Calu3 (cell line): Measurements from ENCODE around the gene CKMT2. TPM values are rescaled to one million over a fixed set of nuclear protein-coding genes. Genes with fewer than 3 reads are reported as not detected.

Experiments
- BruUV-seq: library from RNA; stranded (reverse); fragments of 400-500 nt; replicated peaks from 2 replicates; lab custom pipeline; 2021; lab: Mats Ljungman, UMichigan
- CTCF ChIA-PET: fragments of 300-600 bp; sonication (Branson Sonifier 250); formaldehyde crosslinking; loops from one replicate; lab custom pipeline; 2022; ENCODE audit warnings: antibody characterized with exemption; lab: Charles Lee
- DNase-seq: peaks from one replicate; pipeline ENCODE4 v3.0.0; 2022
- H3K27ac Mint-ChIP-seq: one replicate; pipeline ENCODE4 v1.8.0; 2022; ENCODE audit warnings: mixed read lengths; ENCODE audit not compliant: unreplicated experiment
- H3K27me3 Mint-ChIP-seq: one replicate; pipeline ENCODE4 v1.8.0; 2022; ENCODE audit warnings: mixed read lengths; ENCODE audit not compliant: unreplicated experiment
- H3K36me3 Mint-ChIP-seq: one replicate; pipeline ENCODE4 v1.8.0; 2022; ENCODE audit warnings: mild to moderate bottlenecking, moderate library complexity, mixed read lengths; ENCODE audit not compliant: insufficient read depth, unreplicated experiment
- H3K4me1 Mint-ChIP-seq: one replicate; pipeline ENCODE4 v1.8.0; 2022; ENCODE audit warnings: mild to moderate bottlenecking, low read depth, mixed read lengths; ENCODE audit not compliant: unreplicated experiment
- H3K4me3 Mint-ChIP-seq: one replicate; pipeline ENCODE4 v1.8.0; 2022; ENCODE audit warnings: mild to moderate bottlenecking, low read depth, moderate library complexity, mixed read lengths; ENCODE audit not compliant: unreplicated experiment
- H3K9me3 Mint-ChIP-seq: one replicate; pipeline ENCODE4 v1.8.0; 2022; ENCODE audit warnings: low read depth, mixed read lengths; ENCODE audit not compliant: unreplicated experiment
- CTCF ChIP-seq: fragments of 200-600 bp; IDR thresholded peaks from one replicate; pipeline ENCODE4 v1.8.0; 2022; ENCODE audit warnings: antibody characterized with exemption; ENCODE audit not compliant: unreplicated experiment
- intact Hi-C: fragments of 100-400 bp; cut with micrococcal nuclease; formaldehyde crosslinking; loops from one replicate; pipeline ENCODE4 v1.10.0; 2022; ENCODE audit not compliant: unreplicated experiment
- total RNA-seq: library from RNA; stranded (reverse); gene quantifications from 2 replicates; pipeline ENCODE4 v1.2.3, GENCODE V29; 2022

The CKMT2 gene
- total RNA-seq, 1 experiment from 2014 or later: not detected

GRCh38 chr5:81209386-81209785 is 23.7 kb upstream of the CKMT2 start:
- Mint-ChIP-seq H3K4me1 (peaks cover 52% of the 10 kb centered on the region), H3K4me3 (no peak overlapping the region), H3K36me3 (peaks cover 21% of the 10 kb centered on the region), H3K9me3 (no peaks in the 10 kb centered on the region), H3K27me3 (no peaks in the 10 kb centered on the region), H3K27ac (no peak overlapping the region)
- intact Hi-C loops: no loop called here
- CTCF ChIA-PET: no interaction called here
- BruUV-seq: no TSS peak
- no peak for DNase-seq
- no peak for TF ChIP-seq CTCF

DNA sequence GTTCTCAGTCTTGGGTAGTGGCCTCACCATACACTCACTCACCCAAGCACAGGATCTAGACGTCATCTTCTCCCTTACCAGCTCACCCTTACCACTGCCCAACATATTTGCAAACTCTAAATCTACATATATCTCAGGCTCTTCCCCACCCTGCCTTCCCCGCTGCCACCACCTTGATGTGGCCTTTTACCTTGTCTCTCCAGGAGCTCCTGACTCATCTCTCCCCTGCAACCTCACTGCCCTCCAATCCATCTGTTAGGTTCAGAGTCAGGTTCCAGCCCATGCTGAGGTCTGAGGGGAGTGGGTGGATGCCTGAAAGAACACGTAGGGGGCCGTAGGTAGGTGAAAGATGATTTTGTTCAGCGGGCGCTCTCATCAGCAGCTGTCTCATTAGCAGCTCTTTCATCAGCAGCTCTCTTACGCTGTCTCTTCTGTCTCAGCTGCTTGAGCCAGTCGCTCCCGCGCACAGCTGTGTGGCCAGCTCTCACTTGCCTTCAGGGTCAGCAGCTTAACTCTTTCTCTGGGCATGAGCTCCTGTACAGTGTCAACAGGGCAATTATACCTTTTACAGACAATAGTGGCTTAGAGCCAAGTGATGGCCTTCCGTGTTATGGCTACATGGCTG is 23.1 kb upstream of the CKMT2 start:
- no TSS peak for BruUV-seq
- DNase-seq: no peak
- intact Hi-C loops: loop anchor here (5.0 kb wide), 1 partner anchor 87 kb away; no protein-coding TSS in a partner anchor
- Mint-ChIP-seq H3K27ac (no peak overlapping the region), H3K9me3 (no peaks in the 10 kb centered on the region), H3K36me3 (peaks cover 21% of the 10 kb centered on the region), H3K4me3 (no peak overlapping the region), H3K27me3 (no peaks in the 10 kb centered on the region), H3K4me1 (peaks cover 52% of the 10 kb centered on the region)
- no peak for TF ChIP-seq CTCF
- CTCF ChIA-PET: interaction anchor here (1.2 kb wide), 1 partner anchor 26 kb away, joined by 4 read pairs; no protein-coding TSS in a partner anchor

DNA sequence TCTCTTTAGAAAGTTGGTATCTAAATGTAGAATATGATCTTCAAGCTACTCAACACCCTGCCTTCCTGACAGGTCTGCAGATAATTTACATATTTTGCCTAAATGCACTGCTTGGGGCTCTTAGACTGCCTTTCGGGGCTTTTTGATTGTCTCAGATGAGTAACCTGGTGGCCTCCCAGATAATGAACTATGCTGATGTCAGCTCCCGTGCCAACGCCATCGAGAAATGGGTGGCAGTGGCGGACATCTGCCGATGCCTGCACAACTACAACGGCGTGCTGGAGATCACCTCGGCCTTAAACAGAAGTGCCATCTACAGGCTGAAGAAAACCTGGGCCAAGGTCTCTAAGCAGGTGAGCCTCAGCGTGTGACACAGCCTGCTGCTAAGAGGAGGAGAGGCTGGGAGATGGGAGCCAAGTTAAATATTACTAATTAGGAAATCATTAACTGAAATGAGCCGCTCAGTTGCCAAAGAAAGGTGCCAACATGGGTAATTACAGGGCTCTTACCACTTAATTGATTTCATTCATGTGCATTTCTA is 20.8 kb upstream of the CKMT2 start:
- no peaks in the 10 kb centered on the region for H3K27me3 Mint-ChIP-seq
- H3K4me1 Mint-ChIP-seq: peaks cover 52% of the 10 kb centered on the region
- CTCF ChIA-PET: no interaction called here
- no peak for TF ChIP-seq CTCF
- peak; percentile 82 for DNase-seq
- H3K4me3 Mint-ChIP-seq: peak overlapping the region; percentile 52
- BruUV-seq: no TSS peak
- intact Hi-C loops: loop anchor here (5.0 kb wide), 1 partner anchor 85 kb away; no protein-coding TSS in a partner anchor
- H3K9me3 Mint-ChIP-seq: no peaks in the 10 kb centered on the region
- peak overlapping the region; percentile 78 for H3K27ac Mint-ChIP-seq
- H3K36me3 Mint-ChIP-seq: peaks cover 17% of the 10 kb centered on the region

DNA sequence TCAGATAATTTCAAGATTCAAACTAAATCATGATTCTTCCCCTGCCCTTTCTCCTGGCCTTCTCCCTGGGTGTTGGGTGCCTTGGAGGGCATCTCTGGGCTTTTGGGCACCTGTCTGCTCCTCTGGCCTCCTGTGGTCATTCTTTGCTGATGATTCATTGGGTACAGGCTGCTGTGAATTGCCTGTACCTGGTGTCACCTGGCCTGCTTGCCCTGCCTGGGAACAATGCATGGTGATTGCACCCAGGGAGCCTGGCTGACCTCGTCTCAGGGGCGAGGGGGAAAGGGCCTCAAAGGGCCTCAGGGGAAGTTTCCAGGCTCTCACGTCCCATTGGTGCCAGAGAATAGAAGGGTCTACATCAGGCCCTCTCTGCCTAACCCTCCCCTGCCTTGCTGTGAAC is 20.1 kb upstream of the CKMT2 start:
- intact Hi-C loops: loop anchor here (5.0 kb wide), 1 partner anchor 84 kb away; no protein-coding TSS in a partner anchor
- Mint-ChIP-seq H3K27me3 (no peaks in the 10 kb centered on the region), H3K4me1 (peaks cover 52% of the 10 kb centered on the region), H3K4me3 (peak overlapping the region; percentile 52), H3K9me3 (no peaks in the 10 kb centered on the region), H3K36me3 (peaks cover 17% of the 10 kb centered on the region), H3K27ac (peak overlapping the region; percentile 78)
- peak; percentile 65 for DNase-seq
- BruUV-seq: no TSS peak
- CTCF ChIA-PET: no interaction called here
- TF ChIP-seq CTCF: no peak
